GM18907 (cell line): ENCODE measurements around the gene TPM2.

ENCODE experiments used
- ATAC-seq: cut with Tn5 transposase; IDR thresholded peaks from one replicate; pipeline ENCODE4 v1.9.1; 2021; ENCODE audit warnings: mild to moderate bottlenecking, moderate library complexity; ENCODE audit not compliant: unreplicated experiment

The TPM2 gene

GRCh38 chr9:35679766-35680330 lies 9.9 kb downstream of the TPM2 start:
- ATAC-seq: no peak

DNA sequence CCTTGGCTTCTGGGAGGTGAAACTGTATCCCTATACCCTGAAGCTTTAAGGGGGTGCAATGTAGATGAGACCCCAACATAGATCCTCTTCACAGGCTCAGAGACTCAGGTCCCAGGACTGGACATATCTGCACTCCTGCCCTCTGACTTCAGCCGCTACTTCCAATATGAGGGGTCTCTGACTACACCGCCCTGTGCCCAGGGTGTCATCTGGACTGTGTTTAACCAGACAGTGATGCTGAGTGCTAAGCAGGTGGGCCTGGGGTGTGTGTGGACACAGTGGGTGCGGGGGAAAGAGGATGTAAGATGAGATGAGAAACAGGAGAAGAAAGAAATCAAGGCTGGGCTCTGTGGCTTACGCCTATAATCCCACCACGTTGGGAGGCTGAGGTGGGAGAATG lies 10.6 kb downstream of the TPM2 start:
- ATAC-seq: no peak

- no peak for ATAC-seq
Measured at GRCh38 chr9:35675732-35676392, 13.9 kb downstream of the TPM2 start.

DNA sequence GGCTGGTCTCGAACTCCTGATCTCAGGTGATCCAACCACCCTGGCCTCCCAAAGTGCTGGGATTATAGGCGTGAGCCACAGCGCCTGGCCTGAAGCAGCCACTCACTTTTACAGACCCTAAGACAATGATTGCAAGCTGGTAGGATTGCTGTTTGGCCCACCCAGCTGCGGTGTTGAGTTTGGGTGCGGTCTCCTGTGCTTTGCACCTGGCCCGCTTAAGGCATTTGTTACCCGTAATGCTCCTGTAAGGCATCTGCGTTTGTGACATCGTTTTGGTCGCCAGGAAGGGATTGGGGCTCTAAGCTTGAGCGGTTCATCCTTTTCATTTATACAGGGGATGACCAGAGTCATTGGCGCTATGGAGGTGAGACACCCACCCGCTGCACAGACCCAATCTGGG lies 14.5 kb downstream of the TPM2 start:
- ATAC-seq: no peak

DNA sequence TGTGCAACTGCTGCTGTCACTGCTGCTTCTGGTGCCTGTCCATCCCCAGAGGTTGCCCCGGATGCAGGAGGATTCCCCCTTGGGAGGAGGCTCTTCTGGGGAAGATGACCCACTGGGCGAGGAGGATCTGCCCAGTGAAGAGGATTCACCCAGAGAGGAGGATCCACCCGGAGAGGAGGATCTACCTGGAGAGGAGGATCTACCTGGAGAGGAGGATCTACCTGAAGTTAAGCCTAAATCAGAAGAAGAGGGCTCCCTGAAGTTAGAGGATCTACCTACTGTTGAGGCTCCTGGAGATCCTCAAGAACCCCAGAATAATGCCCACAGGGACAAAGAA lies 15.7 kb downstream of the TPM2 start:
- no peak for ATAC-seq

DNA sequence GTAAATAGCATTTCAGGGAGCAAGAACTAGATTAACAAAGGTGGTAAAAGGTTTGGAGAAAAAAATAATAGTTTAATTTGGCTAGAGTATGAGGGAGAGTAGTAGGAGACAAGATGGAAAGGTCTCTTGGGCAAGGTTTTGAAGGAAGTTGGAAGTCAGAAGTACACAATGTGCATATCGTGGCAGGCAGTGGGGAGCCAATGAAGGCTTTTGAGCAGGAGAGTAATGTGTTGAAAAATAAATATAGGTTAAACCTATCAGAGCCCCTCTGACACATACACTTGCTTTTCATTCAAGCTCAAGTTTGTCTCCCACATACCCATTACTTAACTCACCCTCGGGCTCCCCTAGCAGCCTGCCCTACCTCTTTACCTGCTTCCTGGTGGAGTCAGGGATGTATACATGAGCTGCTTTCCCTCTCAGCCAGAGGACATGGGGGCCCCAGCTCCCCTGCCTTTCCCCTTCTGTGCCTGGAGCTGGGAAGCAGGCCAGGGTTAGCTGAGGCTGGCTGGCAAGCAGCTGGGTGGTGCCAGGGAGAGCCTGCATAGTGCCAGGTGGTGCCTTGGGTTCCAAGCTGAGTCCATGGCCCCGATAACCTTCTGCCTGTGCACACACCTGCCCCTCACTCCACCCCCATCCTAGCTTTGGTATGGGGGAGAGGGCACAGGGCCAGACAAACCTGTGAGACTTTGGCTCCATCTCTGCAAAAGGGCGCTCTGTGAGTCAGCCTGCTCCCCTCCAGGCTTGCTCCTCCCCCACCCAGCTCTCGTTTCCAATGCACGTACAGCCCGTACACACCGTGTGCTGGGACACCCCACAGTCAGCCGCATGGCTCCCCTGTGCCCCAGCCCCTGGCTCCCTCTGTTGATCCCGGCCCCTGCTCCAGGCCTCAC lies 16.3 kb downstream of the TPM2 start, which contains the start of gene CA9:
CA9 (plus strand) TSS at position 797 of the 893 bp plus-strand sequence; CDS start at position 829, 32 bp downstream.
- no peak for ATAC-seq

DNA sequence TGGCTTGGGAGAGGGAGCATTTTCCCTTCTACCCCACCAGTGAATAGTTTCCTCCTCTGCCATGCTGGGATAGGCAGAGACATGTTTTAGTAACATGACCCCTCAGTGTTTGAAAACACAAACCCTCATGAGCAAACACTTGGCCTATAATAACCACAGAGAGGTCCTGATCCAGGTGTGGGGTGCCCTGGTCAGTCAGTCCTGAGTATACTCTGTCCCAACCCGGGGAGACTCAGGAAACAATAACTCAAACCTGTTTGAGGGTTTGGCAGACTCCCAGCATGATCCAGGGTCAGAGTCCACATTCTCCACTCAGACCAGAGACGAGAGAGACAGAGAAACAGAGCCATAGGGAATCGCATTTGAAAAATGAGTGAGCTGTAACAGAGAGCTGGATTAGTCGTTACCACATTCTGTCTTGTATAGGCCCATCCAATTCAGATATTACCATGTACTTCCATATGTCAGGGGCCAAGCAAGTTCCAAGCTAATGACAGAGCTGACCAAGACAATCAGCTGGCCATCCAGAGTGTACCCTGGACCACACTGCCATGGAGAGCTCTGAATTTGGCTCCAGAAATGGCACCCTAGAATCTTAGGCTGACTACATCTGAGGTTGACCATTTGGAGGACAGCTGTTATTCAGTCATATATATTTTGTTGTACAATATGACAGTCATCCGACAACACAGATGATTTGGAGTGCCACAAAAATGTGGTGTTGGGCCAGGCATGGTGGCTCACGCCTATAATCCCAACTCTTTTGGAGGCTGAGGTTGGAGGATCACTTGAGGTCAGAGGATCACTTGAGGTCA lies 20.2 kb downstream of the TPM2 start:
- no peak for ATAC-seq

DNA sequence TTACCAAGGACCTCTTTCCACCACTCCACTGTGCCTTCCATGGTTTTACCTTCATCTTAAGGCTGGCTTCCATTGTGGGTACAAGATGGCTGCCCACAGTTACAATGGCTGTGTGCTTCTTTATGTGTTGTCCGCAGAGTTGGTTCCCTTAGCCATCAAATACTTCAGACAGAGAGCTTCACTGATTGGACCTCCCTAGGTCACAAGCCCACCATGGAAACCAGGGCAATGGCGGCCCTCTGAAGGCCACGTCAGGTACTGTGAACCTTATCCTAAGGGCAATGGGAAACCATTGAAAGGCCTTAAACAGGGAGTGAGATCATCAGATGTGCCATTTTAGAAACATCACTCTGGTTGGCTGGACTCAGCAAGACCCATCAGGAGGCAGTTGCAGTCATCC lies 21.8 kb downstream of the TPM2 start:
- no peak for ATAC-seq

- no peak for ATAC-seq
Measured at GRCh38 chr9:35666549-35666948, 23.2 kb downstream of the TPM2 start.

DNA sequence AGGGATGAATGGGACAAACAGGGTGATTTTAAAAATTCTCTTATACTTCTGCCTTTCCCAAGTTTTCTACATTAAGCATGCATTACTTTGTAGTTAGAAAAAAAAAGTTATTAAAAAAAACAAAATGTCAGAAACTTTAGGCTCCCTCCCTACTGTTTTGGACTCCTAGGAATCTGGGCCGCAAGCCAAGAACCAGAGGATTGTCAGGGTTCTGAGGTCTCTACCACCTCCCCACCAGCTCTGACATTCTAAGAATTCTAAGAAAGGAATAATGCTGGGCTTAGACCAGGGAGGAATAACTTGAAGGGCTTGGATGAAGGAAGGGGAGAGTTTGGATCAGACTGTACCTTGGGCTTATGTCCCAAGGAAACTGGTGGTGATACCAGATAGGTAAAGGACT lies 23.7 kb downstream of the TPM2 start:
- ATAC-seq: no peak

- ATAC-seq: no peak
Measured at GRCh38 chr9:35665471-35665818, 24.3 kb downstream of the TPM2 start.

DNA sequence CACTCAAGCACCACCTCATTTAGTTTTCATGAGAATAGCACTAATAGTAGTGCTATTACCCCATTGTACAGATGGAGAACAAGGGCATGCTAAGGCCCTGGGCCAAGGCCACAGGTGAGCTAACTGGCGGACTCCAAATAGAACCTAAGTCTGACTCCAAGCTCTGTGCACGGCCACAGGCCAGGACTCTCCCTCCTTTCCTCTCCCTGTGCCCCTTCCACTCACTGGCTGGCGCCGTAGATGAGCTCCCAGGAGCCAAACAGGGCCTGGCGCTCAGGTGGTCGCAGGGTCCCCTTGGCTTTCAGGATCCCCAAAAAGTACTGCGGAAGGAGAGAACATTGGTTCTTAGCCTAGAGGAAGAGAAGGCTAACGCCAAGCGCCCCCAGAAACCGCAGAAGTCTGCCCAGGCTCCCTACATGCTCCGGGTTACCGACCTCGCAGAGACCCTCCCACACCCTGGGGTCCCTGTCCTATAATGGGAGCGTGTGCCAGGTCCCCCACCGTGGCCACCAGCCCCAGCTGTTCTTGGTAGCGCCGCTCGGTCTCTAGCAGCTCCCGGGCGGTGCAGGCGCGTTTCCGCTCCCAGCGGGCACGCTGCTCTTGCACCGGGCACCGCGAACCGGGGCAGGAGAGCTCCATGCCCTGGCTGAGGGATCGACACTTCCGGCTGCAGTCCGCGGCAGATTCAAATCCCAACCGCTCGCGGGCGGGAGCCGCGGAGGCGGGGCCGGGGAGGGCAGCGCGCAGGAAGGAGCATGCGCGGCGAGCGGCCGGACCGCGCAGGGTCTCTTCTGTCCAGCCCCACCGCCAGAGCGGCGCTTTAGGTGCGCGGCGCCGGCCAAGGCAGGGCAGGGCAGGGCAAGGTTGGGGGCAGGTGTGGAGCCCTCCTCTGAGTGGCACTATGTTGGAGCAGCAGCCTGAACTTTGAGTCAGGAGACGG lies 24.9 kb downstream of the TPM2 start, which contains the start of gene ARHGEF39:
ARHGEF39 (minus strand) TSS at position 665 of the 940 bp plus-strand sequence; CDS start at position 639, 26 bp downstream.
- ATAC-seq: no peak

GRCh38 chr9:35662437-35662836 lies 27.3 kb downstream of the TPM2 start:
- ATAC-seq: no peak

DNA sequence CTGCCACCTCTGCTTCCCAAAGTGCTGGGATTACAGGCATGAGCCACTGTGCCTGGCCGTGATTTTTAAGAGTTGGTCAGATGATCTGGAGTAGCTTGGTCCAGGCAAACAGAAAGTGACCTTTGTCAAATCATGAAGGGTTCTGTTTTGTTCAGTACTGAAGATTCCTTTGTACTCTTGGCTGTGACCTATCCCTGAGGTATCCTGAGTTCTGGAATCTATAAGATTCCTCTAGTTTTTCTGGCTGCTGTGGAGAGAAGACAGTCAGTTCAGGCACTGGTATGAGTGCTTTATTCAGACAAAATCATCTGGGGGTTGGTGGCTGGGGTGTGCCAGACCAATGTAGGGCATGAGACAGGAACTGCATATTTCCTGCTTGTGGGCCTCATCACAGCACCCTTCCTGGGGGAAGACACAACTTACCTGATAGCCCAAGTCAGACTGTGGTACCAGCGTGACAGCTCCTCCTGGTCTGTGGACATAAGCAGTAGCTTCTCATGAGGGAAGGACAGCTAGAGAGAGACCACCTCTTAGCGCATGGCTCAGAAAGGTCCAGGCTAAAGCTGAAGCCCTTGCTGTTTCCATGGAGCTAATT lies 27.9 kb downstream of the TPM2 start:
- ATAC-seq: no peak

DNA sequence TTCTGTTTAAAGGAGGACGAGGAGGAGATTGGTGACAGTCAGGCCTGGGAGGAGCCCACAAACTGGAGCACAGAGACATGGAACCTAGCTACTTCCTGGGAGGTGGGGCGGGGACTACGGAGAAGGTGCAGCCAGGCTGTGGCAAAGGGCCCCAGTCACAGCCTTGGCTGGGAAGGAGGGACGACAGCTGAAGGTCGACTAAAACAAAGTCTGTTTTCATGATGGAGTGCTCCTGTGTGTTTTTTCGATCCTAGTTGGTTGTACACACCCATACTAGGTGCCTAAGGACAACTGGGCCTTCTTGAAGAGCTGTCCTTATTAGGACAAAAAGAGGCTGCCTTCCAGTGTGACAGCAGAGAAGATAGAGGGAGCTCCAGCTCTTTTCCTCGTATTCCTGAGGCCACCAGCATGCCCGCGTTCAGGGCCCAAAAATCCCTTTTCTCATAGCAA lies 28.7 kb downstream of the TPM2 start:
- ATAC-seq: no peak

DNA sequence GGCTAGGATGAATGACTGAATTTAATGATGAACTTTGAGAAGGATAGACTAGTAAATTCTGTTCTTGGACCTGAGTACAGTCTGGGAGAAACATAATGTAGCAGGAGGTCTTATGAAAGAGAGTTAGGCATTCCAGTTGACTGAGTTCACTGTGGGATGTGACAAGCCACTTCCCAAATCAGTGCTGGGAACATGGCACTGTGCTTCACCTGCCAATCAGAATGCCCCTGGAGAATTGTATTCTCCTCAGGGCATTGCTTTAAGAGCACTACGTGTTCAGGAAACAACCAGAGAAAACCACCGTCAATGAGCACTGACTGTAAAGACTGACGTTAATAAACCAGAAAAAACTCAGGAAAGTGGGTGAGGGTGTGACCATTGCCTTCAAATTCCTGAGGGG lies 30.4 kb downstream of the TPM2 start:
- no peak for ATAC-seq

DNA sequence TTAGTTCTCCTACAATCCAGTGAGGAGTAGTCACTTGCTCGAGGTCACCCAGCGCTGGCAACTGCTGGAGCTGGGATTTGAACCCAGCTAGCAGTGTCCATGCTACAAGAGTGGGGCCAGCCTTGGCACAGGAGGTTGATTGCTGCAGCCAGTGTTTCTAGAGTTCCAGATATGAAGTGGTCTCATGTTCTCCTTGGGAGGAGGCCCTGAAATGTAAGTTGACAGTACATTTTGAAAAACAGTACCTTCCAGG lies 30.8 kb downstream of the TPM2 start:
- no peak for ATAC-seq

DNA sequence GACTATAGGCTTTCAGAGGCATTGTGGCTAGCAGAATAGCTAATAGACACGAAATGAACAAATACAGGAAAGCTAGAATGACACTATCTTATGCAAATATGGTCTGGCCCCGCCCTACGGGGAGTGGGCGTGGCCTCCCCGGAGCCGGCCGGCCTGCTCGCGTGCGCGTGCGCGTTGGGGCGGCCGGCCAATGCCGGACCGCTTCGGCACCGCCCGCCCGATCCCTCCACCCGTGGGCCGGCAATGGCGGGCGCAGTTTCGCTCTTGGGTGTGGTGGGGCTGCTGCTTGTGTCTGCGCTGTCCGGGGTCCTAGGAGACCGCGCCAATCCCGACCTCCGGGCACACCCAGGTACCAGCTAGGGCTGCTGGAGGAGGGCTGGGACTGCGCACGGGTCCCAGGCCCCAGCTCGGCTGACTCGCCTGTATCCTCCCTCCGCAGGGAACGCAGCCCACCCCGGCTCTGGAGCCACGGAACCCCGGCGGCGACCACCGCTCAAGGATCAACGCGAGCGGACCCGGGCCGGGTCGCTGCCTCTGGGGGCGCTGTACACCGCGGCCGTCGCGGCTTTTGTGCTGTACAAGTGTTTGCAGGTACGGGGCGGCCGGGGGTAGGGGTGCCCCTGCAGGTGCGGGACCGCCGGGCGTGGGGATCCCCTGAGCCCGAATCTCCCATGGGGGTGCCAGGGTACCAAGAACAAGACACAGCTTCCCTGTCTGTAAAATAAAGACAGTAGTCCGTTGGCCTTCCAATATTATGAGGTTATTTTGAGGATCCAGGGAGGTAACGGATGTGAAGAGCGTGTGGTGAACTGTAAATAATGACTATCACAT lies 31.4 kb downstream of the TPM2 start, which contains the start of gene CCDC107:
CCDC107 (plus strand) TSS at position 156 of the 831 bp plus-strand sequence; CDS start at position 244, 88 bp downstream.
- peak; percentile 72 for ATAC-seq
